Measurements from ENCODE around the gene SH2D7. TPM values are rescaled to one million over a fixed set of nuclear protein-coding genes. Genes with fewer than 3 reads are reported as not detected.

Gene SH2D7
- total RNA-seq, 1 experiment from 2014 or later, result not detected

DNA sequence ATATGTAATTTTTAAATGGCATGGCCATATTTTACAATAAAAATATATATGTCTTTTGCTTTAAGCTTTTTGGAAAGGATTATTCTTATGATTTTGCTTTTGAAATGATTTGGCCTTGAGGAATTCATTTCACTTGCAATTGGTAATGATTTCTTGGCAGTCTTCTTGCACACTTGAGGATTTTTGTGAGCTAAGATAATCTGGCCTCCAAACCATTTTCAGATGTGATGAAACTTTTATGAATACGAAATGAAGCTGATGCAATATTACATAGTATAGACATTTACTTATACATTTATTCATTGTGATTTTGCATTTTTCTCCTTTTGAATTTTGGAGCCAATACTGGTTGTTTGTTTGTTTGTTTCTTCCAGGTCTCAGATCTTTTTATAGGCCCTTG is 6.4 kb upstream of the SH2D7 start:
- no peak overlapping the region for H3K4me3 ChIP-seq
- no peaks in the 10 kb centered on the region for H3K36me3 ChIP-seq
- DNase-seq, result no peak
- no peaks in the 10 kb centered on the region for H3K9me3 ChIP-seq
- no peaks in the 10 kb centered on the region for H3K27me3 ChIP-seq

DNA sequence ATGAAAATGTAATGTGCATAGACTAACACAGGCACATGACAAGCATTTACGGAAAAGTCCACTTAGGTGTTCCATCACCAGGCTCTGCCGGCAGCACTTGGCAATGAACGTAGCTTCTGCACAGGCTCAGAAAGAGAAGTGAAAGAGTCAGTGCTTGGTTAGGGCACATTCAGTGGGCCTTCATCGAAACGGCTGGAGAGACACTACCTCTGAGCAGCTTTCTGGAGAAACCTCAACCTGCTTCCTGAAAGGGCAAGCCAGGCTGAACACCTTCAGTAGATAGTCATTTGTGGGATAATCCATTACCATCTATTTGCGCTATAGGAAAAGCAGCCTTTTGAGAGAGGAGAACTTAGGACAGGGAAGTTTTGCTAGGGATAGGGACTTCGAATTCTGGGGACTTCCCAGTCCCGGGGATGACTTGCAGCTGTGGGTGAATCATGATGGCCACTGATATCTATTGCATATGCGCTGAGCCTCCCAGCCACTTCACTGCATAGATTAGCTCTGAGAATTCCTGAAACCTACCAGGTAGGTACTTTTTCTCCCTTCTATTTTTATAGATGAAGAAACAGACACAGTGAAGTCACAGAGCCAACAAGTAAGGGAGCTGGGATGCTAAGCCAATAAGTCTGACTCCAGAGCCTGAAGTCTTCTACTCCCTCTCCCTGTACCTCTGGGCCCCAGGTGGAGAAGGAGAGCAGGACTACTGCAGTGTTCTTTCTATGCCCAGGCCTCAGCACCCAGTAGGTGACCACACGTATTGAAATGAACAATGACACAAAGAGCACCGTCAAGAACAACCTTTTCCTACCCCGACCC is 4.2 kb upstream of the SH2D7 start:
- H3K27me3 ChIP-seq, result no peaks in the 10 kb centered on the region
- no peaks in the 10 kb centered on the region for H3K36me3 ChIP-seq
- DNase-seq, result no peak
- H3K4me3 ChIP-seq, result no peak overlapping the region
- no peaks in the 10 kb centered on the region for H3K9me3 ChIP-seq

DNA sequence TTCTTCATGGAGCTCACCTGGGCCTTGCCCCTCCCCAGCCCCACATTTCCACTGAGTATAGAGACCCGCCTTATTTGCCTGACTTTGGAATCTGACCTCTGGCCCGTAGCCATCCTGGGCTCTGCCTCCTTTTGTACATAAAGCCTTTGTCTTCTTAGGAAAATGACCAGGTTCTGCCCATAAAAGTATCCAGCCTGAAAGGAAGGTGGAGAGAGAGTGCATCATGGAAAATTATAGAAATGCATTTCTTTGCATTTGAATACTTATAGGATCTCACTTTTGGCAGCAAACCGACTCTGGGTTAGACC is 3.6 kb upstream of the SH2D7 start:
- no peaks in the 10 kb centered on the region for H3K36me3 ChIP-seq
- H3K4me3 ChIP-seq, result no peak overlapping the region
- no peaks in the 10 kb centered on the region for H3K9me3 ChIP-seq
- H3K27me3 ChIP-seq, result no peaks in the 10 kb centered on the region
- DNase-seq, result no peak

DNA sequence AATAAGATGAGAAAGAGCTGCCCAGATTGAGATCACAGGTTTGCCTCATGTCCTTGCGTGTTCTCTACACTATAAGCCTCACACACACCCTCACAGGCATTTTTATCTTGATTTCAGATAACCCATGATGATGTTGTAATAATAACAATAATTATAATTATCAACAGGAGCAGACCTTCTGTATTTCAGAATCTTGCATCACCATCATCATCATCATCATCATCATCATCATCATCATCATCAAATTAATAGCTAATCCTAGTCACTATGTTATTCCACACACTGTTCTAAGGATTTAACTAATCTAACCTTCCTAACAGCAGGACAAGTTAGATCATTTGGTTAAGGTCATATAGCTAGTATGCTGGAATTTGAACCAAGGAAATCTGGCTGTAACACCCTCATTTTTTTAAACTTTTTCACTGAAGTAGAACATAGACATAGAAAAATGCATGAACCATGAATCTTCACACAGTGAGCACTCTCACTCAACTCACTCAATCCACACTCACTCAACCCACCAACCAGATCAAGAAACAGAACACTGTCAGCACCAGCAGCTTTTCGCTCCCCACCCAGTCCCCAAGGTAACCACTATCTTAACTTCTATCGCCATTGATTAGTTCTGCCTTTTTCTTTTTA is 1.8 kb upstream of the SH2D7 start:
- H3K27me3 ChIP-seq, result no peaks in the 10 kb centered on the region
- no peaks in the 10 kb centered on the region for H3K36me3 ChIP-seq
- H3K9me3 ChIP-seq, result no peaks in the 10 kb centered on the region
- DNase-seq, result no peak
- H3K4me3 ChIP-seq, result no peak overlapping the region

DNA sequence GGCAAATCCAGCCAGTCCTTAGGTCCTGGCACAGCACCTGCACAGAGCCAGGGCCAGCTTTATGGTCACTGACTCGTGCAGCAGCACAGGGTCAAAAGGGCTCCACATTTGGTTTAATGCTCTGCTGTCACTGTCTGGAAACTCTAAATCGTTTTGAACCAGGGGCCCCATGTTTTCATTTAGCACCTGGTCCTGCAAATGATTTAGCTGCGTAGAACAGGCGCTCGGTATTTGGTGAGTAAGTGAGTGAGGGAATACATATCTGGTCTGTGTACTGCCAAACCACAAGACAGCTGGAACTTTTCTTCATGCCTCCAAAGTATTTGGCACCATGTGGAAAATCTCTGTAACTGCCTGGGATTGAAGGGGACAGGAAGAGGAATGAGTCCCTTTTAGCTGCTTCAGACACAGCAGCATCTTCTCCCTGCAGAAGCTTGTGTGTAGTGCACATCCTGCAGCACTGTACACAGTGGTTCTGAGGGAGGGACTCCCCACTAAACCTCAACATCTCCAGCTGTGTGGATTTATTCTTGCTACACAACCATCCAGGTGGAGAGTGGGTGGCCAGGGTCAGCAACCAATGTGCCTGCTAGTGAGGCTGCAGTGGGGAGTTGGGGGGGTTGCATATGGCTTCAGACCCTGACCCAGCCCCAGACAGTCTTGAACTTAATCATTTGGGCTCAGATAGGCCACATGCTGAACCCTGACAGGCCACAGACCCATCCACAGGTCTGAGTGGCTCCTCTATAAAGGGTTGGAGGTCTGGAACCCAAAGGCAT is 1.1 kb downstream of the SH2D7 start:
- H3K9me3 ChIP-seq, result no peaks in the 10 kb centered on the region
- H3K27me3 ChIP-seq, result no peaks in the 10 kb centered on the region
- peak; percentile 56 for DNase-seq
- H3K36me3 ChIP-seq, result no peaks in the 10 kb centered on the region
- H3K4me3 ChIP-seq, result no peak overlapping the region

DNA sequence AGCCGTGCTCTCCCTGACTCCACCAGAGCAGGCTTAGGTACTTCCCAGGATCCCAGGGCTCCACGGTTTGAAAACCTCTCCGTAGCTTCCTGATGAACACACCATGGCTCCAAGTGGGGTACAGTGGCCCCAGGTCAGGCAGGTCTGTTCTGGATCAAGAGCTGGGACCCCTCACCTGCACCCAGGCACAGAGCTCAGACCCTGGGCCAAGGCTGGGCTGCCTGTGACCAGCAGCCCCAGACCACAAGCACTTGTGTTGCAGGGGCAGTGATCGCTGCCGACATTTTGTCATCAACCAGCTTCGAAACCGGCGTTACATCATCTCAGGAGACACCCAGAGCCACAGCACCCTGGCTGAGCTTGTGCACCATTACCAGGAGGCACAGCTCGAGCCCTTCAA is 5.3 kb downstream of the SH2D7 start:
- H3K4me3 ChIP-seq, result no peak overlapping the region
- DNase-seq, result no peak

DNA sequence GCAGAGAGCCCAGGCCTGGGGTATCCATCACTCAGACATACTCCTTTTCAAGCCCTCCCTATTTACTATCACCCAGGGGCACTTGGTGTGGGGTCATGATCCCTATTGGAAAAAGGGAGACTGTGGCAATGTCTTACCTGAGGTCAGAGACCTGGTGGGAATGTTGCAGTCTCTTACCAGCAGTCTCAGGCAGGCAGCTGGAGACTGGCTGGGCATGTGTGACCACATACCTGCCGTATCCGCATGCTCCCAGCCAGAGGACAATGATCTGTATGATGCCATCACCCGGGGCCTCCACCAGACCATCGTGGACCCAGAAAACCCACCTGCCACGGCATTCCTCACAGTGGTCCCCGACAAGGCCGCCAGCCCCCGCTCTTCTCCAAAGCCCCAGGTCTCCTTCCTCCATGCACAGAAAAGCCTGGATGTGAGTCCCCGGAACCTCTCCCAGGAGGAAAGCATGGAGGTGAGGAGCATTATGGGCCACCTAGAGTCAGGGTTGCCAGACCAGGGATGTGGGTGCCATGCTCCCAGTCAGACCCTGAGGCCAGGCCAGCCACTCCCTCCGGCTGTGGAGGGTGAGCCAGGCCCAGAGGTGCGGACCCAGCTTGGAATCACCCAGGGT is 5.9 kb downstream of the SH2D7 start:
- no peak overlapping the region for H3K4me3 ChIP-seq
- H3K36me3 ChIP-seq, result no peaks in the 10 kb centered on the region
- DNase-seq, result no peak
- H3K27me3 ChIP-seq, result no peaks in the 10 kb centered on the region
- H3K9me3 ChIP-seq, result no peaks in the 10 kb centered on the region

More for the DNA sequence above, 5.3 kb downstream of the SH2D7 start:
- H3K27me3 ChIP-seq, result no peaks in the 10 kb centered on the region
- no peaks in the 10 kb centered on the region for H3K9me3 ChIP-seq
- H3K36me3 ChIP-seq, result no peaks in the 10 kb centered on the region

DNA sequence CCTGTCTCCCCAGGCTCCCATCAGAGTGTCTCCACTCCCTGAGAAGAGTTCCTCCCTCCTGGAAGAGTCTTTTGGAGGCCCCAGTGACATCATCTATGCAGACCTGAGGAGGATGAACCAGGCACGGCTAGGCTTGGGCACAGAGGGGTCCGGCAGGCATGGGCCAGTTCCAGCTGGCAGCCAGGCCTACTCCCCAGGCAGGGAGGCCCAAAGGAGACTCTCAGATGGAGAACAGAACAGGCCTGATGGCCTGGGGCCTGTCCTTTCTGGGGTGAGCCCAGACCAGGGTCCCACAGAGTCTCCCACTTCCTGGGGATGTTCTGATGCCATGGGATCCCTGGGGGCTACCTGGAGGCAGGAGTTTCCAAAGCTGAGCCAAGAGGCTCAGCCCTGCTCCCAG is 8.5 kb downstream of the SH2D7 start:
- Histone ChIP-seq H3K4me3 (no peak overlapping the region), H3K9me3 (no peaks in the 10 kb centered on the region), H3K27me3 (no peaks in the 10 kb centered on the region), H3K36me3 (no peaks in the 10 kb centered on the region)
- no peak for DNase-seq

DNA sequence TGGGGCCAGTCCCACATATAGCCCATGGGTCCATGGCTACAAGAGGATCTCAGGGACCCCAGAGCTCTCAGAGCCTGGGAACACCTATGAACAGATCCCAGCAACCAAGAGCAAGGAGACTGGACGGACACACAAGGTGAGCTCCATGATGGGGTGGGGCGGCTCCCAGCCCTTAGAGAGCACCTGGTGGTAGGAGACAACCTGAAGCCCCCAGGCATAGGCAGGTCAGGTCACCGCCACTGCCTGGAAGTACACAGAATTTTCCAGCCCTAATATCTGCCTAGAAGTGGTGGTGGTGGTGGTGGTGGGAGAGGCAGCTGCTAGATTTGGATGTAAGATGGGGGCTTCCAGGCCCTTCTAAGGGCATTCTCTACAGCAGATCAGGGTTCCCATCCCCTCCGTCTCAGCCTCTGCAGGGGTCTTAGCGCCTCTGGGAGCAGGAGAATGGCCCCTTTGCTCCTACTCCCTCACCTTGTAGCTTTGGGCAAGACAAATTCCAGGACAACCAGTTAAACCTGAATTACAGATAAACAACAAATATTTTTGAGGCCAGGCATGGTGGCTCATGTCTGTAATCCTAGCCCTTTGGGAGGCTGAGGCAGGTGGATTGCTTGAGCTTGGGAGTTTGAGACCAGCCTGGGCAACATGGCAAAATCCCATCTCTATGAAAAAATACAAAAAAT is 9.2 kb downstream of the SH2D7 start:
- no peaks in the 10 kb centered on the region for H3K36me3 ChIP-seq
- H3K27me3 ChIP-seq, result no peaks in the 10 kb centered on the region
- no peak for DNase-seq

DNA sequence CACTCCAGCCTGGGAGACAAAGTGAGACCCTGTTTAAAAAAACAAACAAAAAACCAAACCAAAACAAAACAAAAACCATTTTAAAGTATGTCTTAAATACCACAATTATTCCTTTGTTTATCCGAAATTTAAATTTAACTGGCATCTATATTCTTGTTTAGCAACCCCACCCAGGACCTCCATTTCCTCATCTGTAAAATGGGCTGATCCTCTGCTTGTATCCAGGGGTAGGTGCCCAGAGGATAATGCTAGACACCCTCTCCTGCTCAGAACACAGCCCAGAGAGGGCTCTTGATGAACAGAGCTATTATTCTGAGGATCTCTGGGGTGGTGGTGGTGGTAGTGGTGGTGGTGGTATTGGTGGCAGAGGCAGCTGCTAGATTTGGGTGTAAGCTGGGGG is 9.8 kb downstream of the SH2D7 start:
- no peak for DNase-seq
- H3K4me3 ChIP-seq, result no peak overlapping the region
- H3K27me3 ChIP-seq, result no peaks in the 10 kb centered on the region
- no peaks in the 10 kb centered on the region for H3K36me3 ChIP-seq
- no peaks in the 10 kb centered on the region for H3K9me3 ChIP-seq

More for the DNA sequence above, 9.2 kb downstream of the SH2D7 start:
- Histone ChIP-seq H3K4me3 (no peak overlapping the region), H3K9me3 (no peaks in the 10 kb centered on the region)

DNA sequence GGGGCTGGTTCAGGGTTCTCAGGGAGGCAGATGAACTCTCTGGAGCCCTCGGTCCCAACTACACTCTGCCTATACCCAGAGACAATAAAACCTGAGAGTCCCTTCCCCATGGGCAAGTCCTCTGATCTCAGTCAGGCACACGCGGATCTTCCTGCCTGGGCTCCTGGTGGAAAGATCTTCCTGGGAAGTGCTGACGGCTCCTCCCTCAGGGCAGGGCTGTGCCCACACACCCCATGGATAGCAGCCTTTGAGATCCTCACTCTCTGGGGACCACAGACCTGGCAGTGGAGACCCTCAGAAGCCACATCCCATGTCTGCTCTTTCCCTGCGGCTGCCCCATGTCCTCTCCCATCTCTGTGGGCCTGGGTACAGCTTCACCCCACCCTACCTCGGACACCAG is 10.4 kb downstream of the SH2D7 start:
- Histone ChIP-seq H3K27me3 (no peaks in the 10 kb centered on the region), H3K36me3 (no peaks in the 10 kb centered on the region), H3K9me3 (no peaks in the 10 kb centered on the region), H3K4me3 (no peak overlapping the region)
- no peak for DNase-seq

DNA sequence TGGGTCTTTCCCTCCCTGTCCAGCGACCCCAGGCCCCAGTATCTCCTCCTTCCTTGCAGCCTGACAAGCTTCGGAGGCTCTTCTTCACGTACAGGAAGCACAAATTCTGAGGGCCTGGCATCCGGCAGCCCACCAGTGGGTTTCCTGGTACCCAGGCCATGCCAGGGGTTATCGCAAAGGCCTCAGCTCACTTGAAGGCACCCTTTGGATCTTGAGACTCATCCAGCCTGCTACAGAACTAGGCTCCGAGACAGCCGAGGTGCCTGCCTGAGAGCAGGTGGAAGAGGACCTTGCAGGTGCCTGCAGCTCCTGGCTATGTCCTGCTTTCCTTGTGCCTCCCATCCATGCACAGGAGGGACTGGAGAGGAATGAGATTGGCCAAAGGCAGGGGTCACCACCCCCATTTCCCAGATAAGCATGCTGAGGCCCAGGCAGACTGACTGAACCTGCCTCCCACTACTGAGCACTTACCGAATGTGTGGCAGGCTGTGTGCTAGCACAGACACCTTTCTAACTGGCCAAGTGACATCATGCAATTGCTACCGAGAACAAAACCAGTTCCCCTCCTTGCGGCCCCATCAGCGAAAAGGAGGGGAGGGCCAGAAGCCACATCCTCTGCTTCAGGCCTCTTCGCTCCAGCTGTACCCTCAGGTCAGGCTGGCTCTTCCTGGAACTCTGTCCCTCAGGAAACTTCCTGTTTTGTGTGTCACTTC is 11.2 kb downstream of the SH2D7 start:
- no peaks in the 10 kb centered on the region for H3K36me3 ChIP-seq
- H3K27me3 ChIP-seq, result no peaks in the 10 kb centered on the region
- no peaks in the 10 kb centered on the region for H3K9me3 ChIP-seq
- no peak for DNase-seq
- no peak overlapping the region for H3K4me3 ChIP-seq

DNA sequence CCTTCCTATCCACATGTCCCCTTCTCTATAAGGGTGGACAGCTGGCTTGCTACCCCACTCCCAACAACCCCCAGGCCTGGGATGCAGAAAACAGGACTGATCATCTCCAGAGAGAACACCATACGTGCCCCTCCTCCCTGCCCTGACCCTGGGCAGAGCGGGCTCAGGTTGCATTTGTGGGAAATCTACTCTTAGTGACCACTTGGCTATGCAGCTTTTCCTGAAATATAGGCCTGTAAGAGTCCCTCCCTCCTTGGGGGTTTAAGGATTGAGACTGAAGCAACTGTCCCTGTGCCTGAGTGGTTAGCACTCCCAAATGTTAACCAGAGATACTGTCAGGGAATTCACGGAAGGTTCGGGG is 11.7 kb downstream of the SH2D7 start:
- H3K4me3 ChIP-seq, result no peak overlapping the region
- H3K9me3 ChIP-seq, result no peaks in the 10 kb centered on the region
- H3K36me3 ChIP-seq, result no peaks in the 10 kb centered on the region
- no peak for DNase-seq
- H3K27me3 ChIP-seq, result no peaks in the 10 kb centered on the region

DNA sequence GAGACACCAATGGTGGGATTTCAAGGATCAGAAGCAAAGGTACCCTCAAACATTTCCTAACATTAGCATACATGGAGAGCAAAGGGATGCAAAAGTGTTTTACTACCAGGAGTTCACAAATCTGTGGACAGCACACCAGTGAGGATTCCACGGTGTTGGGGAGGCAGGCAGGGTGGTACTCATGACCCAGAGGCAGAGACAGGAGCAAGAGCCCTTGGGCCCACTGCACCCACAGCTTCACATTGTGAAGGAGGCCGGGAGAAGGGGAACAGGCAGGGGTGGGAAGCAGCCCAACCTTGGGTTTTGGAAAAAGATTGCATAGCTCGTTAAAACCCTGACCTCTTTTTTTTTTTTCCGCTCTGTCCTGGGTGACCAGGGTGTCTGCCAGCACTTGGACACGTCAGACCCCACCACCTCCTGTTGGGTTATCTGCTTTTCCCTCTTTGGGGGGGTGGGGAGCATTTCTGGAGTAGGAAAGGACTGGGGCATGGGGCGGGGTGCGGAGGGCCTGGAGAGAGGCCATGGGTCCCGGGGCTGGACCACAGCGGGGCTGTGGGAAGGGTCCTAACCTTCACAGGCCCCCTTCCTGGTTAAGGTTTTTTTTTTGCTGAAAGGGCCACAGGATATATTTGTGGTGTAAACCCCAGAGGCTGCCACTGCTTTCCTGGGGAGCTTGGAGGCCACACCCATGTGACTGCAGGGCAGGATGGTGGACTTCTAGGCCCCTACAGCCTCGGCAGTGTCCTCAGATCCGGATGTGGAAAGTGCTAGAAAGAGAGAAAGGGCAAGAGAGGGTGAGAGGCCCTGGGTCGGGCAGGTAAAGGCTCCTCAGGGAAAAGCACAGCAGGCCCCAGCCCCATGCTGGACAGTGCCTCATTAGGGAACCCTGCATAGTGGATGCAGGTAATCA is 12.5 kb downstream of the SH2D7 start:
- Histone ChIP-seq H3K9me3 (no peaks in the 10 kb centered on the region), H3K27me3 (no peaks in the 10 kb centered on the region), H3K36me3 (no peaks in the 10 kb centered on the region), H3K4me3 (no peak overlapping the region)
- no peak for DNase-seq

DNA sequence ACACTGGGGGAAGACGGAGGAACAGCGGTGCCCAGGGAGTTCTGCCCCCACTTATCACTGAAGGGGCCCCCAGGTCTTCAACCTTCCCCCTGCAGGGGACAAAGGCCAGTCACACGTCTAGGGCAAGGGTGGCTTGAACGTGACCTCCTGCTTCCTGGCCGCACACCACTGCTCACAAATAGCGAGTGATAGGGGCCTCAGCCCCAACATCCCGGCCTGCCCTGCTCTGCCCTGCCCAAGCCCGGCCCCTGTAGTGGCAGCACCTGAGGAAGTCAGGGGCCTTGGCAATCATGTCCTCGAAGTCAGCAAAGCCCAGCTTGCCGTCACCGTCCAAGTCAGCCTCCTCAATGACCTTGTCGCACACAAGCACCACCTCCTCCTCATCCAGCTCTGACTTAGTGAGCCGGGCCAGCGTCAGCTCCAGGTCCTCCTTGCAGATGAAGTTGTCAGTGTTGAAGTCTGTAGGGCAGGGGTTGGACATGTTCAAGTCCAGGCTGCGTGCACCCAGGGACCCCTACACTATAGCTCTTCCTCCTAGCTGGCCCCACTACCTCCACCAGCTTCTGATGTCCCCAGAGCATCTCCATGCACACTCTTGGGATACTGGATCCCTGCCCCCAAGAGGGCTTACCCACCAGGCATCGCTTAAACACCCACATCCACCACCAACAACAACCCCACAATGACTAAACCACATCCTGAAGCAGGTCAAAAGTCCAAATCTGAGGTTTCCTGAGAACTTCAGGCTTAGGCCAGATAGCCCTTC is 13.3 kb downstream of the SH2D7 start:
- no peak overlapping the region for H3K4me3 ChIP-seq
- no peaks in the 10 kb centered on the region for H3K36me3 ChIP-seq
- DNase-seq, result no peak
- no peaks in the 10 kb centered on the region for H3K27me3 ChIP-seq
- H3K9me3 ChIP-seq, result no peaks in the 10 kb centered on the region

Measured in MG63 (cell line).